AG09309 (cell line): Measurements from ENCODE around the gene C17orf50.
A peak's percentile ranks its signal among the peaks of the same experiment; 100 is the strongest.

Source experiments
- DNase-seq: peaks from one replicate; pipeline ENCODE4 v3.0.0-alpha.2; 2010; ENCODE audit warnings: low read depth
- H3K4me3 ChIP-seq: 2 replicates; pipeline ENCODE4 v1.5.1; 2011; ENCODE audit warnings: mild to moderate bottlenecking, low read depth, low read length, moderate library complexity; ENCODE audit not compliant: control insufficient read depth
- CTCF ChIP-seq: IDR thresholded peaks from 2 replicates; pipeline ENCODE4 v1.5.1; 2011; ENCODE audit warnings: mild to moderate bottlenecking, low read depth, low read length, inconsistent platforms; ENCODE audit not compliant: insufficient read depth, control insufficient read depth; ENCODE audit errors: missing control alignments

The C17orf50 gene

GRCh38 chr17:35731917-35732805 lies 28.5 kb upstream of the C17orf50 start:
- no peak for TF ChIP-seq CTCF
- H3K4me3 ChIP-seq, result peak overlapping the region; percentile 50
- no peak for DNase-seq

DNA sequence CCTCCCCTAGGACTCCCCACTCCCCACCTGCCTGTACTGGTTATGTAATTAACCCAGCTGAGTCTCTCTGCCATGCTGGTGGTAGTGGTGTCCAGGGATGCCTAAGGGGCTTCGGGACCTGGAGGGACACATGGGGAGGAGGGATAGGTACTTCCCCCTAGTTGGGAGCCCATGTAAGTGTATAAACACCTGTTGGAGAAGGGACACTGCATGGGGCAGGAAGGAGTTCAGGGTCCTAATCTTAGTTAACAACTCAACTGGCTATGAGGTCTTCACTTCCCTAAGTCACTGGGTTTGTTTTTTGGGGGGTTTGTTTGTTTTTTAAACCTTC lies 27.9 kb upstream of the C17orf50 start:
- no peak for DNase-seq
- no peak for TF ChIP-seq CTCF
- H3K4me3 ChIP-seq, result no peak overlapping the region

GRCh38 chr17:35733366-35733765 lies 27.3 kb upstream of the C17orf50 start:
- H3K4me3 ChIP-seq, result no peak overlapping the region
- DNase-seq, result no peak
- no peak for TF ChIP-seq CTCF

DNA sequence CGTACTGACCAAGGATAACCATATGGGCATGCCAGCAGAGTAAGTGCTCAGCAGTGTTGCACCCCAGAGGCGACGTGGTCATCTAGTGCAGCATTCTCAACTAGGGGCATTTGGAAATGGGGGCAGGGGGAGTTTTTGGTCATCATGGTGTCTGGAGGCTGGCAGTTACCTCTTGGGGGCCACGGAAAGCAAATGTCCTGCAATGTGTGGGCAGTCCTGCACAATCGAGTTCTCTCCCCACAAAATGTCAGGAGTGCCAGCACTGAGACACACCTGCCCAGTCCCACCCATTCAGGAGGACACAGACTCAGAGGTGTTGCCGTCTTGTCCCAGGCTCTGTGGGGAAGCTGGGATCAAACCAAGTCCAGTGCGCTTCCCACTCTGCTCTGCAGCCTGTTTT lies 26.3 kb upstream of the C17orf50 start:
- no peak for TF ChIP-seq CTCF
- H3K4me3 ChIP-seq, result no peak overlapping the region
- no peak for DNase-seq

GRCh38 chr17:35735036-35735805 lies 25.5 kb upstream of the C17orf50 start:
- H3K4me3 ChIP-seq, result no peak overlapping the region
- DNase-seq, result no peak
- no peak for TF ChIP-seq CTCF

DNA sequence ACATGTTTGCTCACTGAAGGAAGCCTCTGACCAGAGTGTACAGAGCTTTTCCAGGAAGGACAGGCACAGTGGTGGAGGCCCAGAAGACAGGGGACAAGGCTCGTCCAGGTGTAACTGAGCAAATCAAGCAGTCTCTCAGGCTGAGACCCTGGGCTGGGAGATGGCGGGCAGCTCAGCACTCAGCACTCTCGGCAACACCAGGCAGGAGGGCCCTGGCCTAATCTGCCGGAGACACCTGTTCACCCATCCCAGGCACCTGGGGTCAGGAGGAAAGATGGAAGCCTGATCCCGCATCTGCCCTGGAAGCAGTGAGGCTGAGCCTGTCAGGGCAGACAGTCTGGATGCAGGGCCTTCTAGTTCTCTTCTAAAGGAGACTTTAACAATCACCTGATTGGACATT lies 24.5 kb upstream of the C17orf50 start:
- no peak for DNase-seq
- TF ChIP-seq CTCF, result no peak
- no peak overlapping the region for H3K4me3 ChIP-seq
